ENCODE measurements around the gene LBHD2.
"Not testable (repeated sequence)": the region's sequence is repeated elsewhere in the genome, so short reads cannot be mapped to it uniquely, and the experiment has no call there.

Gene LBHD2

GRCh38 chr14:103110681-103111231 is 26.7 kb downstream of the LBHD2 start:
- H3K4me3 ChIP-seq (ENCODE audit: control insufficient read depth, low read depth, low read length) = no peak overlapping the region
- TF ChIP-seq CTCF (IDR thresholded peaks at IDR 0.05; ENCODE audit: control insufficient read depth, insufficient read depth, low read depth, low read length, missing control alignments) = no peak
- no peak for DNase-seq (ENCODE audit: low read depth)

GRCh38 chr14:103111232-103111868 is 27.3 kb downstream of the LBHD2 start:
- no peak for DNase-seq (ENCODE audit: low read depth)
- H3K4me3 ChIP-seq (ENCODE audit: control insufficient read depth, low read depth, low read length) = no peak overlapping the region
- TF ChIP-seq CTCF (IDR thresholded peaks at IDR 0.05; ENCODE audit: control insufficient read depth, insufficient read depth, low read depth, low read length, missing control alignments) = no peak

GRCh38 chr14:103112400-103113243 is 28.6 kb downstream of the LBHD2 start:
- no peak for TF ChIP-seq CTCF (IDR thresholded peaks at IDR 0.05; ENCODE audit: control insufficient read depth, insufficient read depth, low read depth, low read length, missing control alignments)
- no peak overlapping the region for H3K4me3 ChIP-seq (ENCODE audit: control insufficient read depth, low read depth, low read length)
- DNase-seq (ENCODE audit: low read depth) = no peak

- DNase-seq (ENCODE audit: low read depth) = no peak
- TF ChIP-seq CTCF (IDR thresholded peaks at IDR 0.05; ENCODE audit: control insufficient read depth, insufficient read depth, low read depth, low read length, missing control alignments) = no peak
- no peak overlapping the region for H3K4me3 ChIP-seq (ENCODE audit: control insufficient read depth, low read depth, low read length)
Measured at GRCh38 chr14:103113303-103113702, 29.3 kb downstream of the LBHD2 start.

- no peak overlapping the region for H3K4me3 ChIP-seq (ENCODE audit: control insufficient read depth, low read depth, low read length)
Measured at GRCh38 chr14:103113774-103114173, 29.8 kb downstream of the LBHD2 start.

GRCh38 chr14:103115086-103115679 is 31.2 kb downstream of the LBHD2 start:
- not testable (repeated sequence) for H3K4me3 ChIP-seq (ENCODE audit: control insufficient read depth, low read depth, low read length); DNase-seq (ENCODE audit: low read depth)

More at GRCh38 chr14:103113774-103114173, 29.8 kb downstream of the LBHD2 start:
- no peak for TF ChIP-seq CTCF (IDR thresholded peaks at IDR 0.05; ENCODE audit: control insufficient read depth, insufficient read depth, low read depth, low read length, missing control alignments)
- DNase-seq (ENCODE audit: low read depth) = no peak

Data from AG09309 (cell line).